NCI-H748 (cell line): Measurements from ENCODE around the gene GBX1.

Source experiments
- DNase-seq: peaks from one replicate; lab custom pipeline; 2025; ENCODE audit not compliant: unreplicated experiment; lab: John Stamatoyannopoulos, UW

GBX1 gene

DNA sequence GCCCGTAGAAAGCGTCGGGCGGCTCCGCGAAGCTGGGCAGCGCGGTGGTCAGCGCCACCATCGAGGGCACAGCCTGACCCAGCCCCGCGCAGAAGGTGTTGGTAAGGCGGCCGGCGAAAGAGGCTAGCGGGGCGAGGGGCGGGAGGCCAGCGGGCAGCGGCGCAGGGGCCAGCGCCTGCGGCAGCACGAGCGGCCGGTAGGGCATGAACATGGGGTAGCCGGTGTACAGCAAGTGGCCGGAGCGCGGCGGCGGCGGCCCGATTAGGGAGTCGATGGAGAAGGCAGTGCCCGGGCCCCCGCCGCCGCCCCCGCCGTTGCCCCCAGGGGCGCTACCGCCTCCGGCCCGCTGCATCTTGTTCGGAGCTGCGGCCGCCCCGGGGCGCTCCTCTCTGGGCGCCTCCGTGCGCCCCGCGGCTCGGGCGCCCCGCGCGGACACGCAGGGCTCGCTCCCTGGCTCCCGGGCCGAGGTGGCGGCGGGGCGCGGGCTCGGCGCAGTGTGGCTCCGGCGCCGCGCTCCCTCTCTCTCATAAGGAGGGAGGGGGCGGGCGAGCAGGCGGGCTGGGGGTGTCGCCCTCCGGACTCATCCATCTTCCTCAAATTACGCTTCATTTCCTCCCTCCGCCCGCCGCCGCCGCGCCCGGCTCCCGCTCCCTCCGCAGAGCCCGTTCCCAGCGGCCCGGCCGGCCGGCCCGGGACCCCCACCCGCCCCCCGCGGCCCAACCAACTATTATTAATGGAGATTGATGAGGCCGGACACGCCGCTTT, at the start of gene GBX1:
Gene GBX1, minus strand, starts transcription at position 498 of the 765 bp plus-strand sequence. Its CDS starts 146 bp downstream, at position 352.
- DNase-seq: peak; percentile 56

DNA sequence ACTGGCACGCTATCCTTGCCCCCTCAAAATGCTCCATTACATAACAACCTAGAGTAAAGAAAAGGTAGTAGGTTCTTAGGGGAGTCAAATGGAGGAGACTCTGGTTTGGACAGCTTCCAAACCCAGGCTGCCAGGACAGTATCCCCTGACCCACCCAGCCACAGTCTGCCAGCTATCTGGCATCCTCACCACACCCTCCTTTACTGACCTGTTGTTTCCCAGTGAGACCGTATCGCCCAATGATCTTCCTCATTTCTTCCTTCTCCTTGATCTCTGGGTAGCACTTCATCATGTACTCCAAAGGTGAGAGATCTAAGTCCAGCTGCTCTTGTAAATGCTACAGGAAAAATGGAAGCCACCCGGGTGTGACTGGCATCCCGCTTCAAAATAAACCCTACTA, 47.9 kb upstream of the GBX1 start:
- no peak for DNase-seq

DNA sequence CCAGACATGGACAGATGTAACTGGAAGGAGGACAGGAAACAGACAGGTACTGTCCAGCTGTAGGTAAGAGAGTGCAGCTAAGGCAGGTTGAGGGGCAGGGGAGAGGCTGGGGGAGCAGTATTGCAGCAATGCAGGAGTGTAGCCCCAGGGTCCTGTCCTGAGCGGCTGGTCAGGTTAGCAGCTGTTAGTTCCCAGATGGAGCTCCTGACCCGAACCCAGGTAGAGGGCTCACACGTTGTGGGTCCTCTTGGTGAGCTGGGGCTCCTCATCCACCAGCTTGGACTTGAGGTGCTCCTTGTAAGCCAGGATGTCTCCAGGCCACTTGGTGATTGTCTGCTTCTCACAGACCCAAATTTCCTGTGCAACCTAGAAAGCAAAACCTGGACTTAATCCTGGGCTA, 46.3 kb upstream of the GBX1 start:
- no peak for DNase-seq

GRCh38 chr7:151212626-151213025, 45.1 kb upstream of the GBX1 start:
- no peak for DNase-seq

GRCh38 chr7:151211155-151211772, 43.8 kb upstream of the GBX1 start:
- no peak for DNase-seq

GRCh38 chr7:151210087-151210854, 42.8 kb upstream of the GBX1 start, which contains the start of gene H2BK1:
Gene H2BK1 (minus strand): TSS chr7:151210488. CDS start chr7:151210318, 170 bp downstream.
- no peak for DNase-seq

DNA sequence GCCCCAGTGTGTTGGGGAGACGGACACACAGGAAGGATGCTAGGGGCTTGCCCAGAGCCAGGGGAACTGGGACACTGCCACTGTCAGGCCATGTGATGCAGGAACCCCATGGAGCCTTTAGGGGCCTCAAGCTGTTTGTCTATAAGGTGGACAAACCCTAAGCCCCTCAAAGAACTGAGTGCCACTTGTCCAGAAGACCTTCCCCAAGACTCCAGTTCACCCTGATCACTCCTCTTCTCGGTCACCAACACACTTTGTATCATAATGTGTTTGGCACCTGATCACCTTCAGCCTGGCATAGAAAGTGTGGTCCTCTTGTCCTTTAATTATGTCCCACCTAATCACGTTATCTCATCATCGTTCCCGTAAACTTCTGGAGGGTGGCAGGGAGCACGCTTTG, 42.1 kb upstream of the GBX1 start:
- DNase-seq: no peak

GRCh38 chr7:151208253-151208862, 40.9 kb upstream of the GBX1 start:
- no peak for DNase-seq

GRCh38 chr7:151207804-151208203, 40.3 kb upstream of the GBX1 start:
- no peak for DNase-seq

GRCh38 chr7:151207315-151207714, 39.8 kb upstream of the GBX1 start:
- no peak for DNase-seq

GRCh38 chr7:151206914-151207313, 39.4 kb upstream of the GBX1 start:
- DNase-seq: no peak

DNA sequence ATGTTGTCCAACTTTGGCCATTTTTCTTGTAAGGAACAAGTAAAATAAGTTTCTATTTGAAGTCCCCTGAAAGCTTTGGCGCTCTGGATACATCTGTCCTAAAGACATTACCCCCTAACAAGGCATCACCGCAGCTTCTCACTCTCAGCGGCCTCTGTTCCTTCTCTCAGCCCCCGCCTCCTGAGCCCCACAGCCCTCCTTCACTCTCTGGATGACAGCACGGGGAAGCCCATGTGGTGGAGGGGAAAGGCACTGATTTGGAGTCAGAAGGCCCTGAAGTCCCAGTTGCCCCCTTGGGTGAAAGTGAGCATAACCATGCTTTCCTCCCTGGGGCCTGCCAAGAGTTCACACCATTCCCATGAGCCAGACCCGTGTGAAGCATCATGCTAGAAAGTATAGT, 38.2 kb upstream of the GBX1 start:
- DNase-seq: no peak

DNA sequence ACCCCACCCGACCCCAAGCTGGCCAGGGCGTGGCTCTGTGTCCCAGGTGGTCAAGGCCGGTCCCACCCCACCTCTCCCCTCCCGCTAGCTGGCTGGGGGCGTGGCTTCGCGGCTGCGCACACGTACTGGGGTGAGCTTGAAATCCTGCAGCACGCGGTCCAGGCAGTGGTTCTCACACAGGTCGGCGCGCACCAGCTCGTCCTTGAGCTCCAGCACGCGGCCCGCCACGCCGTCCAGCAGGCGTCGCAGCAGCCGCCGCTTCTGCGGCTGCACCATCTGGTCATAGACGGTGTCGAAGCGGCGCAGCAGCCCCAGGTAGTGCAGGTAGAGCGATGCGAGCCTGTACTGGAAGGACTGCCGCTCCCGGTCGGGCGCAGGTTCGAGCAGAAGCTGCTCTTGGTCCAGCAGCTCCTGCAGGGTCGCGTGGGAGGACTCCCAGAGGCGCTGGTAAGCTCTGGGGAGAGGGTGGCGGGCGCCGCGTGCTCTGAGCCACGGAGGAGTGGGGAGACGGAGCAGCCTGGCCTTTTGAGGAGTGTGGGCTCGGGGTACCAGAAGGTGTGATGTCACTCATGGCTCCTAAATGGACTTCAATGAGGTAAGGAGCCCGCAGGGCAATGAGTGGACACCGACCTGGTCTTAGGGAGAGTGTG, 37.0 kb upstream of the GBX1 start:
- DNase-seq: no peak

DNA sequence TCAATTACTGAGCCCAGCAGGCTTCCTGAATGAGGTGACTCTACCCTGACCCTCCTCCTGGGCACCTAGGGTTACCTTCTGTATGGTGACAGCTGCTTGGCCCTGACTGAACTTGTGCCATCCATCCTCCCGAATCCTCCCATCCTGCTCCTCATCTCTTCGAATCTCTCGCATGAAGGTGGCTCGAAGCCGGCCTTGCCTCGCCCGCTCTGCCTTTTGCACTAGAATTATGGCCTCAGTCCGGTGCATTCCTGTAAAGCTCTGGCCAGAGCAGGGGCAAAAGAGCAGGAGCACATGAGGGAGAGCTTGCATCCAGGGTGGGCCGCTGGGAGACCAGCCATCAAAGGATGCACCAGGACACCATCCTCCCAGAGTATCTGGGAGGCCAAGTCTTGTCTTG, 35.3 kb upstream of the GBX1 start:
- DNase-seq: no peak

- DNase-seq: no peak
Observed at GRCh38 chr7:151201751-151202150, 34.3 kb upstream of the GBX1 start.

DNA sequence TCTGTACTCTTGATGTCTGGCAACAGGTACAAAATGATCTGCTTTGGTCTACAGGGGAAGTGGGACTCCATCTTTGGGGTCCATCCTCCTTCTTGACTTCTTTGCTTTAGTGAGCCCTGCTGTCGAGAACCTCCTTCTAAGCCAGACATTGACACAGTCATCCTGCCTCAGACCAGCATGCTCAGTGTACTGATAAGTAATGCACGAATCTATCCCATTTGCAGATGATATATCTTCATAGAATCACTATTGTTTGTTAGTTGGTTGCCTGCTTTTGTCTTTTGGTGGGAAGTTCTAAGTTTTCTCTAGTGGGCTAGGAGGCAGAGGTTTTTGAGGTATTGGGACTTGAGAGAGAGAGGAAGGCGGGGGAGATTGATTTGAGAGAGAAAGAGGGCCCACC, 33.9 kb upstream of the GBX1 start:
- DNase-seq: no peak

- DNase-seq: peak; percentile 12
Observed at GRCh38 chr7:151198945-151199848, 31.7 kb upstream of the GBX1 start.

DNA sequence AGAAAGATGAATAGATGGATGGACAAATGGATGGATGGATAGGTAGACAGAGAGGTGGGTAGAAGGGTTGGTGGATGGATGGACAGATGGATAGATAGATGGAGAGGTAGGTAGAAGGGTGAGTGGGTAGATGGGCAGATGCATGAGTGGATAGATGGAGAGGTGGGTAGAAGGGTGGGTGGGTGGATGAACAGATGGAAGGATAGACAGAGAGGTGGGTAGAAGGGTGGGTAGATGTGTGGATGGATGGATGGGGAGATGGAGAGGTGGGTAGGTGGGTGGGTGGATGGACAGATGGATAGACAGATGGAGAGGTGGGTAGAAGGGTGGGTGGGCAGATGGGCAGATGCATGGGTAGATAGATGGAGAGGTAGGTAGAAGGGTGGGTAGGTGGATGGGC, 30.4 kb upstream of the GBX1 start:
- no peak for DNase-seq

- DNase-seq: no peak
Observed at GRCh38 chr7:151195616-151196450, 28.3 kb upstream of the GBX1 start.
